ENCODE data around the gene SASH1. TPM values are rescaled to one million over a fixed set of nuclear protein-coding genes. Genes with fewer than 3 reads are reported as not detected.

The SASH1 gene
- total and polyA plus RNA-seq, 2 donors (not counting 3 experiments of a cell fraction or from before 2014, with no cell fraction given): 18.5 to 103 TPM

- no peak overlapping the region for H3K27ac ChIP-seq (ENCODE audit: insufficient read depth, low read depth, low read length)
- no peak overlapping the region for H3K4me3 ChIP-seq (replicated peaks in 1 of 3; ENCODE audit: insufficient read depth in 1 of 3, low read depth in 1 of 3, low read length in 3 of 3)
- no peaks in the 10 kb centered on the region for H3K9me3 ChIP-seq (replicated peaks; ENCODE audit: control insufficient read depth, insufficient read depth, low read length)
- TF ChIP-seq CTCF (IDR thresholded peaks at IDR 0.05; ENCODE audit: extremely low read depth in 1 of 2, insufficient read depth in 1 of 2, low read depth in 1 of 2, low read length in 2 of 2): no peak
- TF ChIP-seq GATA2 (IDR thresholded peaks at IDR 0.05; ENCODE audit: insufficient read depth, insufficient read length, low read depth, low read length): no peak
- no peak for TF ChIP-seq MYC (IDR thresholded peaks at IDR 0.05; ENCODE audit: low read depth, low read length)
- TF ChIP-seq MAX (IDR thresholded peaks at IDR 0.05; ENCODE audit: insufficient read depth, insufficient read length): no peak
- no peak for TF ChIP-seq JUN (IDR thresholded peaks at IDR 0.05; ENCODE audit: borderline replicate concordance, insufficient read depth, insufficient read length, low read depth)
- TF ChIP-seq FOS (IDR thresholded peaks at IDR 0.05; ENCODE audit: borderline replicate concordance, insufficient read depth, low read length): no peak
- TF ChIP-seq POLR2AphosphoS5 (IDR thresholded peaks at IDR 0.05; ENCODE audit: insufficient read depth, low read depth, low read length): no peak
- no peak for TF ChIP-seq POLR2A (IDR thresholded peaks at IDR 0.05; ENCODE audit: low read depth, low read length)
- TF ChIP-seq EZH2 (IDR thresholded peaks at IDR 0.05; ENCODE audit: borderline replicate concordance, low read depth, low read length, severe bottlenecking): no peak
- H3K36me3 ChIP-seq (ENCODE audit: control insufficient read depth in 2 of 2, extremely low read depth in 1 of 2, insufficient read depth in 2 of 2, low read length in 2 of 2): no peaks in the 10 kb centered on the region
- no peaks in the 10 kb centered on the region for H4K20me1 ChIP-seq (replicated peaks; ENCODE audit: control insufficient read depth, extremely low read depth, insufficient read depth, low read length)
- H2AFZ ChIP-seq (ENCODE audit: low read depth, low read length): no peak overlapping the region
- dilution Hi-C loops (cut with MboI; ENCODE audit: extremely low pct_ligation_motif_present, low sequenced_read_pairs): no loop called here
- H3K4me2 ChIP-seq (ENCODE audit: insufficient read depth, low read length): no peak overlapping the region
- CTCF ChIA-PET: interaction anchor here (2.5 kb wide), 1 partner anchor 161 kb away, joined by 7 read pairs; no protein-coding TSS in a partner anchor
- FAIRE-seq (no peak), DNase-seq (ENCODE audit: low read depth, low spot score) (no peak)
- no peaks in the 10 kb centered on the region for H3K79me2 ChIP-seq (ENCODE audit: control insufficient read depth, insufficient read depth, low read length)
- no peak overlapping the region for H3K9ac ChIP-seq (replicated peaks; ENCODE audit: extremely low read depth, insufficient read depth, low read length)
- no peaks in the 10 kb centered on the region for H3K9me1 ChIP-seq (replicated peaks; ENCODE audit: control insufficient read depth, extremely low read depth, insufficient read depth, low read length)
- BruUV-seq (replicated peaks): no TSS peak
- H3K27me3 ChIP-seq (ENCODE audit: control insufficient read depth in 2 of 2, insufficient read depth in 2 of 2, low read length in 2 of 2): no peaks in the 10 kb centered on the region
- intact Hi-C loops (cut with micrococcal nuclease): no loop called here
- H3K4me1 ChIP-seq (ENCODE audit: control insufficient read depth, extremely low read depth, insufficient read depth, low read length): peaks cover 24% of the 10 kb centered on the region
- POLR2A ChIA-PET: no interaction called here
These were observed 39.0 kb upstream of the SASH1 start for GRCh38 chr6:148303616-148304015.

Measured in endothelial cell of umbilical vein (primary cell).